ENCODE results near the gene METTL8.
A peak's percentile ranks its signal among the peaks of the same experiment; 100 is the strongest.

The METTL8 gene

DNA sequence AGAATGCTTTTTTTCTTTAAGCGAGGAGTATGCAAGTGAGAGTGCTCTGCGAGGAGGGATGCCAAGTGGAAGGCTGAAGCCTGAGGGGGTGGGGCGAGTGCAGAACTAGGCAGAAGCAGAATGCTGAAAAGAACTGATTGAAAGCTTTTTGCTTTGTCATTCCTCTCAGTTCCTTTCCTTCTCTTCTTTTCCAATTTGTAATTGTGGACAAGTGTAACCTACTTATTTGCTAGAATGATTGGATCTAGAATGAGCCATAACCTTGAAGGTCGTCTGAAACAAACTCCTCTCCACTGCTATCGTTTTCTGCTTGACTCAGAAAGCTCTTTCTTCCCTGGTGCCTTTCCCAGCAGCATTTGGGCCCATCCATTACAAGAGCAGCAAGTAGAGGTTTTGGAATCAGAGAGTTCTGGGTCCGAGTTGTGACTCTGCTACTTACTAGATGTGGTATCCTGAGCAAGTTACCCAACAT, 115.3 kb downstream of the METTL8 start:
- TF ChIP-seq, protein P1, sequence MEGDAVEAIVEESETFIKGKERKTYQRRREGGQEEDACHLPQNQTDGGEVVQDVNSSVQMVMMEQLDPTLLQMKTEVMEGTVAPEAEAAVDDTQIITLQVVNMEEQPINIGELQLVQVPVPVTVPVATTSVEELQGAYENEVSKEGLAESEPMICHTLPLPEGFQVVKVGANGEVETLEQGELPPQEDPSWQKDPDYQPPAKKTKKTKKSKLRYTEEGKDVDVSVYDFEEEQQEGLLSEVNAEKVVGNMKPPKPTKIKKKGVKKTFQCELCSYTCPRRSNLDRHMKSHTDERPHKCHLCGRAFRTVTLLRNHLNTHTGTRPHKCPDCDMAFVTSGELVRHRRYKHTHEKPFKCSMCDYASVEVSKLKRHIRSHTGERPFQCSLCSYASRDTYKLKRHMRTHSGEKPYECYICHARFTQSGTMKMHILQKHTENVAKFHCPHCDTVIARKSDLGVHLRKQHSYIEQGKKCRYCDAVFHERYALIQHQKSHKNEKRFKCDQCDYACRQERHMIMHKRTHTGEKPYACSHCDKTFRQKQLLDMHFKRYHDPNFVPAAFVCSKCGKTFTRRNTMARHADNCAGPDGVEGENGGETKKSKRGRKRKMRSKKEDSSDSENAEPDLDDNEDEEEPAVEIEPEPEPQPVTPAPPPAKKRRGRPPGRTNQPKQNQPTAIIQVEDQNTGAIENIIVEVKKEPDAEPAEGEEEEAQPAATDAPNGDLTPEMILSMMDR (IDR thresholded peaks at IDR 0.05; ENCODE audit: insufficient read depth, low read length, poor library complexity, severe bottlenecking): no peak
- TF ChIP-seq EZH2phosphoT487 (conservative IDR thresholded peaks at IDR 0.05; ENCODE audit: low read length): no peak
- Histone ChIP-seq H3K9me2 (replicated peaks; ENCODE audit: insufficient read depth, low read length) (no peaks in the 10 kb centered on the region), H2AFZ (ENCODE audit: low read depth, low read length, severe bottlenecking) (no peak overlapping the region), H3K9ac (ENCODE audit: low read length) (peak overlapping the region; percentile 55), H3K36me3 (ENCODE audit: low read length) (no peaks in the 10 kb centered on the region), H3K4me3 (ENCODE audit: insufficient read depth, low read length, poor library complexity, severe bottlenecking) (no peak overlapping the region), H3K79me2 (ENCODE audit: insufficient read depth, low read length) (no peaks in the 10 kb centered on the region), H3K27ac (ENCODE audit: low read depth, low read length) (peak overlapping the region; percentile 97), H3F3A (ENCODE audit: insufficient read depth) (peaks cover 62% of the 10 kb centered on the region), H3K4me2 (ENCODE audit: low read depth, low read length, poor library complexity, severe bottlenecking) (peak overlapping the region; percentile 76), H3K27me3 (ENCODE audit: low read length) (no peaks in the 10 kb centered on the region), H3K9me3 (ENCODE audit: insufficient read depth, low read length) (no peaks in the 10 kb centered on the region), H4K20me1 (ENCODE audit: low read depth, low read length) (no peaks in the 10 kb centered on the region)

DNA sequence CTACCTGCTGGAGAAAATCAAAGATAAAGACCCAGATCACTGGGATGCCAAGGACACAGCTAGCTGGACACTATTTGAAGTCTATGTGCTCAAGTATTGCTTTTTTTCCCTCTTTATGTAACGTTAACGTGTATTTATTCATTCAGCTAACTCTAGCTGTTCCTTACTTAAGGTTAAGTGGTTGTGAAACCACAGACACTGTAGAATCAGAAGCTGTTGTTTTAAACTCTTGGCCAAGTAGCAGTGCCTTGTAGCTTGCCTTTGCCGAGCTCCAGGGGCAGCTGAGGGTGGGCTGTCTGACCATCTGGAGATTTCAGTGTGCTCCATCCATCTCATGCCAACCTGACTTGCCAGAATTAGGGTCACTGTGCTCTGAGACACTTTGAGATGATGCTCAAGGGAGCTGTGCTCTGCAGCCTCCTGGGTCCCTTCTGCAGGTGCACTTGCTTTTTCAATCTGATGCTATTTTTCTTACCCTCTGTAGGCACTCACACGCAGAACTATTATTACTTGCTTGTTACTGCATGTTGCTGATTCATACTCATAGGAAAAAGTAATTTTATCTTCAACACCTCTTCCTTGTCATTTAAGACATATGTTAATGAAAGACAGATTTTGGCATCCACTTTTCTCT, 116.2 kb downstream of the METTL8 start:
- Histone ChIP-seq H2AFZ (ENCODE audit: low read depth, low read length, severe bottlenecking) (no peak overlapping the region), H3F3A (ENCODE audit: insufficient read depth) (peaks cover 54% of the 10 kb centered on the region), H3K9me3 (ENCODE audit: insufficient read depth, low read length) (no peaks in the 10 kb centered on the region), H3K4me3 (ENCODE audit: insufficient read depth, low read length, poor library complexity, severe bottlenecking) (peak overlapping the region; percentile 15), H3K9ac (ENCODE audit: low read length) (peak overlapping the region; percentile 61), H4K20me1 (ENCODE audit: low read depth, low read length) (no peaks in the 10 kb centered on the region), H3K27ac (ENCODE audit: low read depth, low read length) (peak overlapping the region; percentile 97), H3K79me2 (ENCODE audit: insufficient read depth, low read length) (no peaks in the 10 kb centered on the region), H3K4me2 (ENCODE audit: low read depth, low read length, poor library complexity, severe bottlenecking) (peak overlapping the region; percentile 76), H3K9me2 (replicated peaks; ENCODE audit: insufficient read depth, low read length) (no peaks in the 10 kb centered on the region), H3K36me3 (ENCODE audit: low read length) (no peaks in the 10 kb centered on the region), H3K27me3 (ENCODE audit: low read length) (no peaks in the 10 kb centered on the region)
- TF ChIP-seq, protein P1 (IDR thresholded peaks at IDR 0.05; ENCODE audit: insufficient read depth, low read length, poor library complexity, severe bottlenecking): no peak
- TF ChIP-seq EZH2phosphoT487 (conservative IDR thresholded peaks at IDR 0.05; ENCODE audit: low read length): no peak

DNA sequence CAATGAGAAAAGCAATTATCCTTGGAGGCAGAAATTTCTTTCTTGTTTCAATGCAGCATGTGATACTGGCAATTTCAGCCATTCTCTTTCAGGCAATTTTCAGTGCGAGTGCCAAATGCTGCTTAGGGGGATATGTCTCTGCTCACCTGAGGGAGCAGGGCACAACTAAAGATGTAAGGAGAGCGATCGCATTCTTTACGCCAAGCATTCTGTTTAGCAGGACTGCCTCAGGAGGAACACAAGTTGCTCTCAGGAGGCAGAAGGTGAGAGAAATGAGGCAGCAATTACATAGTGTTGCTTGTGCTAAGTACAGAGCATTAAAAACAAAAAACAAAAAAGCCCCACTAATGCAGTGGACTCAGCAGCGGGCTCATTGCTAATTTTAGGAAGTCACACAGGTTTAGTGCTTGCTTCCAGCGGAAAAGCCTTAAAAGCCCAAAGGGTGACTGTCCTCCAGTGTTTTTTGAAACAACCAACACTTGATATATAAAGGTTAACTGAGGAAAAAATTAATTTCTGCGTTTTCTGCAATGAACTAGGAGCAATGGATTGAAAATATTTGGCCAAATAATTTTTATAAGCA, 116.9 kb downstream of the METTL8 start:
- H3K79me2 ChIP-seq (ENCODE audit: insufficient read depth, low read length): no peaks in the 10 kb centered on the region
- no peaks in the 10 kb centered on the region for H3K36me3 ChIP-seq (ENCODE audit: low read length)
- H3K4me3 ChIP-seq (ENCODE audit: insufficient read depth, low read length, poor library complexity, severe bottlenecking): peak overlapping the region; percentile 15
- peak overlapping the region; percentile 97 for H3K27ac ChIP-seq (ENCODE audit: low read depth, low read length)
- peaks cover 54% of the 10 kb centered on the region for H3F3A ChIP-seq (ENCODE audit: insufficient read depth)
- no peaks in the 10 kb centered on the region for H4K20me1 ChIP-seq (ENCODE audit: low read depth, low read length)
- peak overlapping the region; percentile 61 for H3K9ac ChIP-seq (ENCODE audit: low read length)
- H3K27me3 ChIP-seq (ENCODE audit: low read length): no peaks in the 10 kb centered on the region
- H2AFZ ChIP-seq (ENCODE audit: low read depth, low read length, severe bottlenecking): no peak overlapping the region
- H3K4me2 ChIP-seq (ENCODE audit: low read depth, low read length, poor library complexity, severe bottlenecking): peak overlapping the region; percentile 76
- no peaks in the 10 kb centered on the region for H3K9me2 ChIP-seq (replicated peaks; ENCODE audit: insufficient read depth, low read length)
- peaks cover 7% of the 10 kb centered on the region; the same call in 1 of the 2 replicates for H3K9me3 ChIP-seq (ENCODE audit: insufficient read depth, low read length)
- TF ChIP-seq EZH2phosphoT487 (conservative IDR thresholded peaks at IDR 0.05; ENCODE audit: low read length): no peak
- TF ChIP-seq, protein P1 (IDR thresholded peaks at IDR 0.05; ENCODE audit: insufficient read depth, low read length, poor library complexity, severe bottlenecking): no peak
